NCI-H2029 treated with DMSO at 0.1 percent for 48 hours (cell line): Measurements from ENCODE around the gene ZRANB2.

Experiments used
- DNase-seq: peaks from one replicate; lab custom pipeline; 2025; lab: John Stamatoyannopoulos, UW

ZRANB2 gene

GRCh38 chr1:71027991-71028390 lies 52.8 kb downstream of the ZRANB2 start:
- no peak for DNase-seq

GRCh38 chr1:71026093-71026492 lies 54.7 kb downstream of the ZRANB2 start:
- DNase-seq = no peak

DNA sequence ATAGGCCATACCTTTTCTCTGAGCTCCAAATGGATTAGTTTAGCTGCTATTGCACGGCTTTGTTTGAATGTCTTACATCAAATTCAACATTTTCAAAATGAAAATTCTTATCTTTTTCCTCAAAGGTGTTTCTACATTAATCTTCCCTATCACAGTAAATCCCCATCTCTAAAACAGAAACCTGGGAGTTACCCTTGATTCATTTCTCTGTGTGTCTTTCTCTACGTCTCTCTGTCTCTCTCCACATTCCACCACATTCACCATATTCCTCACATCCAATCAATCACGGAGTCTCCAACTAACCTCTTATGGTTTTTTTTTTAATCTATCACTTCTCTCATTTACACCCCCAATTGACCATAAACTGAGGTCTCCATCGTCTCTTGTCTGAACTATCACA lies 57.3 kb downstream of the ZRANB2 start:
- no peak for DNase-seq

- DNase-seq = no peak
Observed at GRCh38 chr1:71019233-71019969, 61.4 kb downstream of the ZRANB2 start.

DNA sequence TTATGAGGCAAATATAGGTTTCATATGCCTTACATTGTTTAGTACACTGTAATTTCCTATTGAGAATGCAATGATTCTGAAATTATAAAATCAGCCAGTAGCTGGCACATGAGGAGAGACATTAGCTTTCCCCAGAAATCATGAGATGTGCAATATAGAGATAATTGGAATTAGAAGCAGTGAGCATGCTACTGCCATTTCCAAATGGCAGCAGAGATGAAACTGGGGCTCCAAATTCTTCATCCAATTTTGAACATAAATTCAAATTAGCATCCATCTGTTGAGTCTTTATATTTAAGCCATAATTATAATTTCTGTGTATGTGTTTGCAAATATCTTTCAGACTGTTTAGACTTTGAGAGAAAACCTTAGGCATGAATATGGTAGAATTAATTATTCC lies 62.0 kb downstream of the ZRANB2 start:
- no peak for DNase-seq

- no peak for DNase-seq
Observed at GRCh38 chr1:71015745-71016144, 65.1 kb downstream of the ZRANB2 start.

GRCh38 chr1:71014178-71014579 lies 66.7 kb downstream of the ZRANB2 start:
- no peak for DNase-seq
